GM21360 (cell line): Measurements from ENCODE around the gene SEMA3G.

ENCODE experiments used
- ATAC-seq: cut with Tn5 transposase; IDR thresholded peaks from one replicate; pipeline ENCODE4 v1.9.1; 2021; ENCODE audit warnings: mild to moderate bottlenecking, moderate library complexity; ENCODE audit not compliant: unreplicated experiment

Gene SEMA3G

GRCh38 chr3:52454938-52455282, 10.0 kb upstream of the SEMA3G start:
- no peak for ATAC-seq

- ATAC-seq, result no peak
These were observed 9.5 kb upstream of the SEMA3G start for GRCh38 chr3:52454250-52454937.

- ATAC-seq, result no peak
These were observed 8.8 kb upstream of the SEMA3G start, which contains the start of gene TNNC1 for GRCh38 chr3:52453496-52454249. Gene TNNC1, minus strand, starts transcription at chr3:52454041. Its CDS starts 26 bp downstream, at chr3:52454015.

- no peak for ATAC-seq
These were observed 7.8 kb upstream of the SEMA3G start for GRCh38 chr3:52452570-52453221.

- no peak for ATAC-seq
These were observed 7.2 kb upstream of the SEMA3G start for GRCh38 chr3:52452126-52452525.

GRCh38 chr3:52451237-52452083, 6.6 kb upstream of the SEMA3G start:
- no peak for ATAC-seq

GRCh38 chr3:52450489-52451236, 5.8 kb upstream of the SEMA3G start:
- no peak for ATAC-seq

GRCh38 chr3:52447512-52448355, 2.8 kb upstream of the SEMA3G start:
- no peak for ATAC-seq

GRCh38 chr3:52446631-52447511, 2.0 kb upstream of the SEMA3G start:
- no peak for ATAC-seq

GRCh38 chr3:52446042-52446441, 1.1 kb upstream of the SEMA3G start:
- no peak for ATAC-seq

- no peak for ATAC-seq
These were observed 864 bp downstream of the SEMA3G start for GRCh38 chr3:52443791-52444687.

GRCh38 chr3:52443268-52443610, 1.7 kb downstream of the SEMA3G start:
- ATAC-seq, result no peak

- ATAC-seq, result no peak
These were observed 2.3 kb downstream of the SEMA3G start for GRCh38 chr3:52442409-52443267.

- no peak for ATAC-seq
These were observed 3.1 kb downstream of the SEMA3G start for GRCh38 chr3:52441772-52442332.

- ATAC-seq, result no peak
These were observed 3.7 kb downstream of the SEMA3G start for GRCh38 chr3:52441091-52441771.

GRCh38 chr3:52440671-52441070, 4.2 kb downstream of the SEMA3G start:
- ATAC-seq, result no peak
